Mesodermal cell (in vitro differentiated cells): Measurements from ENCODE around the gene PLEKHS1.
"Not testable (repeated sequence)": the region's sequence is repeated elsewhere in the genome, so short reads cannot be mapped to it uniquely, and the experiment has no call there.

Experiments
- H3K27ac ChIP-seq: 2 replicates; pipeline ENCODE4 v1.7.0; 2013; ENCODE audit warnings: mild to moderate bottlenecking, low read depth, low read length, moderate library complexity; ENCODE audit not compliant: severe bottlenecking
- H3K36me3 ChIP-seq: 2 replicates; pipeline ENCODE4 v1.7.1; 2013; ENCODE audit warnings: mild to moderate bottlenecking, low read length, moderate library complexity; ENCODE audit not compliant: control insufficient read depth, insufficient read depth
- H3K4me1 ChIP-seq: one replicate; pipeline ENCODE4 v1.7.1; 2013; ENCODE audit warnings: mild to moderate bottlenecking, low read length; ENCODE audit not compliant: insufficient read depth, control insufficient read depth, poor library complexity, severe bottlenecking
- H3K4me3 ChIP-seq: 2 replicates; pipeline ENCODE4 v1.7.0; 2013; ENCODE audit warnings: low read length, control low read depth, mild to moderate bottlenecking; ENCODE audit not compliant: insufficient read depth, poor library complexity, severe bottlenecking; ENCODE audit errors: extremely low read depth
- H3K9me3 ChIP-seq: 2 replicates; pipeline ENCODE4 v1.7.1; 2013; ENCODE audit warnings: mild to moderate bottlenecking, low read length, moderate library complexity; ENCODE audit not compliant: control insufficient read depth
- WGBS, 2 experiments: methylation state at CpG; one replicate each; pipeline ENCODE4 v1.1.5; 2013; ENCODE audit warnings: missing lambda C conversion rate in 2 of 2; ENCODE audit not compliant: insufficient coverage in 2 of 2; 5-methylcytosine and 5-hydroxymethylcytosine counted together

Gene PLEKHS1

GRCh38 chr10:113764582-113764981 lies 13.1 kb downstream of the PLEKHS1 start:
- Histone ChIP-seq H3K36me3 (no peaks in the 10 kb centered on the region), H3K4me1 (no peaks in the 10 kb centered on the region), H3K27ac (no peak overlapping the region), H3K9me3 (no peaks in the 10 kb centered on the region), H3K4me3 (no peak overlapping the region)
- WGBS, 2 experiments, result no CpG with 5 or more reads among the region's 1 CpG

DNA sequence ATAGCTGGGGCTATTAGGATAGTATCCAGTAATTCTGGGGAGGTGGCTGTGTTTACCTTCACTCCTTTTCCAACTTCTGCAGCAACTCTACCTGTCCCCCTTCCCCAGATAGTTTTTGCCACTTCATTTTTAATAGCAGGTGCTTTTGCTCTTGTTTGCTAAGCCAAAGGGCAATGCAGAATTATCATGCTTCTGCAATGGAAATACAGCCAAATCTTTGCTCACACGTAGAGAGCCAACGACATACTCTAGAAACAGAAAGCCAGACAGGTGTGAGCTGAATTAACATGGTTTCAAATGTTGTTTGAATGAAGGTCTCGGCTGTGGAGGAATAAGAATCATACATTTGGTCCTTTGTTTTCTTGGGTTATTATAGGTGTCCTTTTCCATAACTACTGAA lies 14.4 kb downstream of the PLEKHS1 start:
- no peaks in the 10 kb centered on the region for H3K36me3 ChIP-seq

DNA sequence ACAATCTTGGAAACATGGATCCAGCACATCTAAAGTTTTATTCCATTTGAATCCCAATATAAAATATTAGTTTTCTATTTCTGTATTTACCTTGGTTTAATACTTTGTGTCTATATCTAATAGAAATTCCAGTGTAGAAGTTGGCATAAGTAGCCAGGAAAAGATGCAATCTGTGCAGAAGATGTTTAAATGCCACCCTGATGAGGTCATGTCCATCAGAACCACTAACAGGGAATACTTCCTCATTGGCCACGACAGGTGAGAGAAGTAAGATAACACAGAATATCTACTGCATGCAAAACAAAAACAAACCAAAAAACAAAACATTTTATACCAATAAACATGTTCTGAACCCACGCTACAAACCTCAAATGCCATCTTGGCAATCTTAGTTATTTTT lies 15.7 kb downstream of the PLEKHS1 start:
- H3K27ac ChIP-seq, result no peak overlapping the region
- no peaks in the 10 kb centered on the region for H3K36me3 ChIP-seq
- H3K4me3 ChIP-seq, result no peak overlapping the region
- H3K9me3 ChIP-seq, result no peaks in the 10 kb centered on the region
- H3K4me1 ChIP-seq, result no peaks in the 10 kb centered on the region
- WGBS, 2 experiments, result no CpG with 5 or more reads among the region's 2 CpGs

More for the DNA sequence above, 14.4 kb downstream of the PLEKHS1 start:
- Histone ChIP-seq H3K27ac (no peak overlapping the region), H3K4me1 (no peaks in the 10 kb centered on the region), H3K9me3 (no peaks in the 10 kb centered on the region), H3K4me3 (no peak overlapping the region)
- WGBS, 2 experiments, result 90 to 93% methylated on average over 3 of the region's 3 CpGs

GRCh38 chr10:113770346-113770745 lies 18.9 kb downstream of the PLEKHS1 start:
- WGBS, 2 experiments, result 83 to 94% methylated on average over 1 to 4 of the region's 4 CpGs
- no peaks in the 10 kb centered on the region for H3K4me1 ChIP-seq
- no peaks in the 10 kb centered on the region for H3K9me3 ChIP-seq
- H3K27ac ChIP-seq, result no peak overlapping the region
- H3K4me3 ChIP-seq, result no peak overlapping the region
- H3K36me3 ChIP-seq, result no peaks in the 10 kb centered on the region

DNA sequence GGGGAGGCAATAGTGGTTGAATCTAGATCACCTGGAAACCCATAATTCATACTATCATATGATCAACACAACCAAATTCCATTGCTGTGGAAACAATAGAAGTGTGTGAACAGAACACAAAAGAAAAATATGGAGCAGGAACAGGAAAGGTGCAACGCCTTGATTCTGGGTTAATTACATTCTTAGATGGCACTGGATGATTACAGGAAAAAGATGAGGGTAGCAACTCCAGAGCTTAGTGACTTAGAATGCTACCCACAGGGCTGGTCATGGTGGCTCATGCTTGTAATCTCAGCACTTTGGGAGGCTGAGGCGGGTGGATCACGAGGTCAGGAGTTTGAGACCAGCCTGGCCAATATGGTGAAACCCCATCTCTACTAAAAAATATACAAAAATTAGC lies 19.6 kb downstream of the PLEKHS1 start:
- not testable (repeated sequence) for H3K4me1 ChIP-seq, H3K36me3 ChIP-seq, H3K27ac ChIP-seq, H3K9me3 ChIP-seq, H3K4me3 ChIP-seq
- WGBS, 2 experiments, result 83 to 91% methylated on average over 1 to 2 of the region's 3 CpGs

GRCh38 chr10:113775686-113776294 lies 24.3 kb downstream of the PLEKHS1 start:
- H3K36me3 ChIP-seq, result no peaks in the 10 kb centered on the region
- no peaks in the 10 kb centered on the region for H3K4me1 ChIP-seq

GRCh38 chr10:113776553-113776952 lies 25.1 kb downstream of the PLEKHS1 start:
- no CpG with 5 or more reads among the region's 1 CpG for WGBS, 2 experiments
- no peak overlapping the region for H3K27ac ChIP-seq
- no peaks in the 10 kb centered on the region for H3K4me1 ChIP-seq
- no peaks in the 10 kb centered on the region for H3K36me3 ChIP-seq
- H3K4me3 ChIP-seq, result no peak overlapping the region
- H3K9me3 ChIP-seq, result no peaks in the 10 kb centered on the region

More at GRCh38 chr10:113775686-113776294, 24.3 kb downstream of the PLEKHS1 start:
- Histone ChIP-seq H3K9me3 (no peaks in the 10 kb centered on the region), H3K27ac (no peak overlapping the region), H3K4me3 (no peak overlapping the region)
- WGBS, 2 experiments, result 91 to 100% methylated on average over 1 of the region's 4 CpGs

GRCh38 chr10:113780681-113781250 lies 29.3 kb downstream of the PLEKHS1 start:
- no peak overlapping the region for H3K4me3 ChIP-seq
- H3K9me3 ChIP-seq, result no peaks in the 10 kb centered on the region
- 83 to 92% methylated on average over 2 of the region's 3 CpGs for WGBS, 2 experiments
- no peaks in the 10 kb centered on the region for H3K4me1 ChIP-seq
- H3K27ac ChIP-seq, result no peak overlapping the region
- no peaks in the 10 kb centered on the region for H3K36me3 ChIP-seq

- Histone ChIP-seq H3K27ac (no peak overlapping the region), H3K9me3 (no peaks in the 10 kb centered on the region), H3K4me1 (no peaks in the 10 kb centered on the region), H3K4me3 (no peak overlapping the region), H3K36me3 (no peaks in the 10 kb centered on the region)
- 85 to 86% methylated on average over 7 to 14 of the region's 14 CpGs for WGBS, 2 experiments
These were observed 30.9 kb downstream of the PLEKHS1 start for GRCh38 chr10:113782367-113782766.

GRCh38 chr10:113782986-113783704 lies 31.7 kb downstream of the PLEKHS1 start:
- Histone ChIP-seq H3K4me1 (no peaks in the 10 kb centered on the region), H3K4me3 (no peak overlapping the region), H3K36me3 (no peaks in the 10 kb centered on the region), H3K9me3 (no peaks in the 10 kb centered on the region), H3K27ac (no peak overlapping the region)
- WGBS, 2 experiments, result 95 to 97% methylated on average over 4 of the region's 8 CpGs

DNA sequence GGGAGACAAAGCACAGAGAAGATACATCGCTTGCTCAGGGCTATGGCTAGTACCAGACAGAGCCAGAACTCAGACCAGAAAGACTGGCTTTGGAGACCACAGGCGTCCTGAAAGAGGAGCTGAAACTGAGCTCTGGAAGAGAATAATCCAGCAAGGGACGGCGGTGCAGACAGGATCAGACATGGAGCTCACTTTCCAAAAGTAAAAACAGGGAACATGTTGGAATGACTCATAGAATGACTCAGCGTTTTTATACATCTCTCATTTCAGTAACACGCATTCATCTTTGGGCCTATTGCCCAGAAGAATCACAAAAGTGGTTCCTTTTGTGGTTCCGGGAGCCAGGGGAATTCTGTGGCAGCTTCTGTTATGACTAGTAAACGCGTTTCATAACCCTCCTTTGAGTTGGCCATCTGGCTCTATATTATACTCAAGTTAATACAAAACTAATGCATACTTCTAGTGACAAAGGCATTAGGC lies 37.2 kb downstream of the PLEKHS1 start:
- 79 to 81% methylated on average over 7 of the region's 9 CpGs for WGBS, 2 experiments
- H3K4me3 ChIP-seq, result no peak overlapping the region
- peak overlapping the region; percentile 6 for H3K27ac ChIP-seq

More for the DNA sequence above, 37.2 kb downstream of the PLEKHS1 start:
- no peaks in the 10 kb centered on the region for H3K9me3 ChIP-seq
- no peaks in the 10 kb centered on the region for H3K36me3 ChIP-seq
- no peaks in the 10 kb centered on the region for H3K4me1 ChIP-seq
